ENCODE results near the gene SFXN4. TPM values are rescaled to one million over a fixed set of nuclear protein-coding genes. Genes with fewer than 3 reads are reported as not detected.
A peak's percentile ranks its signal among the peaks of the same experiment; 100 is the strongest.

Gene SFXN4
- total and polyA plus RNA-seq, 2 of the 13 experiments (the other 11 are each of a cell fraction or from before 2014, with no cell fraction given): 47.7 to 64.9 TPM

GRCh38 chr10:119207713-119208552 is 42.4 kb upstream of the SFXN4 start (continued):
- TF ChIP-seq STAT6 (CRISPR knock-in tag; IDR thresholded peaks at IDR 0.05; ENCODE audit: borderline replicate concordance): no peak
- TF ChIP-seq ZNF691 (CRISPR knock-in tag; IDR thresholded peaks at IDR 0.05; ENCODE audit: borderline replicate concordance, low read depth): no peak
- TF ChIP-seq, protein P1, sequence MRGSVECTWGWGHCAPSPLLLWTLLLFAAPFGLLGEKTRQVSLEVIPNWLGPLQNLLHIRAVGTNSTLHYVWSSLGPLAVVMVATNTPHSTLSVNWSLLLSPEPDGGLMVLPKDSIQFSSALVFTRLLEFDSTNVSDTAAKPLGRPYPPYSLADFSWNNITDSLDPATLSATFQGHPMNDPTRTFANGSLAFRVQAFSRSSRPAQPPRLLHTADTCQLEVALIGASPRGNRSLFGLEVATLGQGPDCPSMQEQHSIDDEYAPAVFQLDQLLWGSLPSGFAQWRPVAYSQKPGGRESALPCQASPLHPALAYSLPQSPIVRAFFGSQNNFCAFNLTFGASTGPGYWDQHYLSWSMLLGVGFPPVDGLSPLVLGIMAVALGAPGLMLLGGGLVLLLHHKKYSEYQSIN (CRISPR knock-in tag; IDR thresholded peaks at IDR 0.05; ENCODE audit: borderline replicate concordance): no peak
- TF ChIP-seq RARA (CRISPR knock-in tag; IDR thresholded peaks at IDR 0.05): no peak
- 0 out of 2 replicates have a peak, but pooled peaks have one; percentile 26 for TF ChIP-seq ZNF292 (CRISPR knock-in tag; IDR thresholded peaks at IDR 0.05; ENCODE audit: borderline replicate concordance, low read depth)
- no peak for TF ChIP-seq ZNF672 (CRISPR knock-in tag; IDR thresholded peaks at IDR 0.05)
- peak; percentile 73 for TF ChIP-seq ARID4A (CRISPR knock-in tag; IDR thresholded peaks at IDR 0.05; ENCODE audit: borderline replicate concordance)
- TF ChIP-seq AHDC1 (CRISPR knock-in tag; IDR thresholded peaks at IDR 0.05; ENCODE audit: borderline replicate concordance): no peak
- peak; percentile 52; the same call in 1 of the 2 replicates for TF ChIP-seq TARDBP (CRISPR knock-in tag; IDR thresholded peaks at IDR 0.05)
- TF ChIP-seq LCORL (IDR thresholded peaks at IDR 0.05): no peak
- TF ChIP-seq LCORL (CRISPR knock-in tag; IDR thresholded peaks at IDR 0.05): 0 out of 2 replicates have a peak, but pooled peaks have one; percentile 25
- TF ChIP-seq RBM39 (IDR thresholded peaks at IDR 0.05; ENCODE audit: low read depth, low read length, poor library complexity, severe bottlenecking): peak; percentile 33
